SIG-M5 treated with dmso at 0.1 percent for 504 hours (cell line): ENCODE results near the gene AUP1.

ENCODE experiments used
- DNase-seq: peaks from one replicate; lab custom pipeline; 2025; ENCODE audit not compliant: unreplicated experiment; lab: John Stamatoyannopoulos, UW

Gene AUP1

GRCh38 chr2:74514368-74515270, 14.9 kb downstream of the AUP1 start, which contains the start of gene TLX2:
Gene TLX2, plus strand, starts transcription at chr2:74514450. Its CDS starts 357 bp downstream, at chr2:74514807.
- DNase-seq = no peak

- DNase-seq = no peak
These were observed 15.7 kb downstream of the AUP1 start for GRCh38 chr2:74513605-74514367.

- DNase-seq = no peak
These were observed 16.5 kb downstream of the AUP1 start for GRCh38 chr2:74512744-74513604.

GRCh38 chr2:74511104-74511989, 18.2 kb downstream of the AUP1 start:
- DNase-seq = no peak

- no peak for DNase-seq
These were observed 19.2 kb downstream of the AUP1 start for GRCh38 chr2:74510272-74510671.

GRCh38 chr2:74507926-74508520, 21.5 kb downstream of the AUP1 start:
- no peak for DNase-seq

- DNase-seq = peak; percentile 95
These were observed 22.2 kb downstream of the AUP1 start, which contains the start of gene PCGF1 for GRCh38 chr2:74507145-74507925. Gene PCGF1, minus strand, starts transcription at chr2:74507695. Its CDS starts 27 bp downstream, at chr2:74507668.

GRCh38 chr2:74505448-74506246, 23.9 kb downstream of the AUP1 start:
- DNase-seq = no peak

GRCh38 chr2:74504591-74504990, 24.9 kb downstream of the AUP1 start:
- DNase-seq = no peak

- no peak for DNase-seq
These were observed 25.7 kb downstream of the AUP1 start for GRCh38 chr2:74503506-74504475.

- peak; percentile 45 for DNase-seq
These were observed 26.6 kb downstream of the AUP1 start for GRCh38 chr2:74502720-74503505.

GRCh38 chr2:74502147-74502719, 27.3 kb downstream of the AUP1 start:
- no peak for DNase-seq

- no peak for DNase-seq
These were observed 28.0 kb downstream of the AUP1 start for GRCh38 chr2:74501335-74502071.

GRCh38 chr2:74500578-74500946, 28.9 kb downstream of the AUP1 start:
- no peak for DNase-seq

GRCh38 chr2:74499940-74500577, 29.4 kb downstream of the AUP1 start:
- no peak for DNase-seq
